Fibroblast of peridontal ligament (primary cell): Measurements from ENCODE around the gene NPL.

ENCODE experiments used
- DNase-seq: peaks from one replicate; pipeline ENCODE4 v3.0.0-alpha.2; 2010; ENCODE audit errors: extremely low read depth

The NPL gene, protein sequence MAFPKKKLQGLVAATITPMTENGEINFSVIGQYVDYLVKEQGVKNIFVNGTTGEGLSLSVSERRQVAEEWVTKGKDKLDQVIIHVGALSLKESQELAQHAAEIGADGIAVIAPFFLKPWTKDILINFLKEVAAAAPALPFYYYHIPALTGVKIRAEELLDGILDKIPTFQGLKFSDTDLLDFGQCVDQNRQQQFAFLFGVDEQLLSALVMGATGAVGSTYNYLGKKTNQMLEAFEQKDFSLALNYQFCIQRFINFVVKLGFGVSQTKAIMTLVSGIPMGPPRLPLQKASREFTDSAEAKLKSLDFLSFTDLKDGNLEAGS

DNA sequence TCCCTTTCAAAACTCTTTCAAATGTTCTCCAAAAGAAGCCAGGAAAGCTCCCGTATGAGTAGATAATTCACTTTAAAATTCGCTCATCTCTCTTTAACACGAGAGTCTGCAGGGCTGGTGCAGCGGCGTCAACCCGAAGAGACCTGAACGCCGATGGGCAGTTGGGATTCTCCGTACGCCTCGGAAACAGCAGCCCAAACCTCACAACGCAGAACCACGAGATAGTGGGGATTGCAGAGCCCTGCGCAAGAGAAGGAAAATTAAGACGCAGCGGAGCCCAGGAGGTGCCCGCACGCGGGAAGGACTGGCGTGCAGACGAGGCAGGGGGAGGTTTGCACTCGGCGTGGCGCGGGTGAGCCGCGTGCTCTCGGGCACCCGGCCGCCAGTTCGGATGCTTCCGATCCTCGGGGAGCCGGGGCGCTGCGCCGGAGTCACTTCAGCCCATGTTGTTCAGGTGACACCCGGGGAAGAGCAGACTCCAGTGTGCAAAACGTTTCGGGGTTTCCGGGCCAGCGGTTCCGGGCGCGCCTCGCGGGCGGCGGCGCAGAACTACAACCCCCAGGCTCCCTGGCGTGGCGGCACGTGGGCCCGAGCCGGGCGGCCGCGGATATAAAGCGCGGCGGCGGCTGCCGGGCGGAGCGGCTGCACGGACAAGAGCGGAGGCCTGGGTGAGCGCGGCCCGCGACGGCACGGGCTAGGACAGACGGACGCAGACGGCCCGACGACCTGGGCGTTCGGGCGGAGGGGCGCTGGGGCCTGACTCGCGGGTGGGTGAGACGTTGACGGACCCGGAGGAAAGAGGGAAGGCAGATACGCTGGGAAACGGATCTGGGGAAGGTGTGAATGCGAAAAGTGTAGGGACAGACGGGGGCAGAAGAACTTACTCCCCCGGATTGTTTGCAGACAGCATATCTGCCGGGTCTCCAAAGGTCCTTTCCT lies at the start of gene NPL:
NPL (plus strand) TSS at position 636 of the 939 bp plus-strand sequence. CDS start 4,599 bp downstream, outside the sequence.
- peak; percentile 63 for DNase-seq

DNA sequence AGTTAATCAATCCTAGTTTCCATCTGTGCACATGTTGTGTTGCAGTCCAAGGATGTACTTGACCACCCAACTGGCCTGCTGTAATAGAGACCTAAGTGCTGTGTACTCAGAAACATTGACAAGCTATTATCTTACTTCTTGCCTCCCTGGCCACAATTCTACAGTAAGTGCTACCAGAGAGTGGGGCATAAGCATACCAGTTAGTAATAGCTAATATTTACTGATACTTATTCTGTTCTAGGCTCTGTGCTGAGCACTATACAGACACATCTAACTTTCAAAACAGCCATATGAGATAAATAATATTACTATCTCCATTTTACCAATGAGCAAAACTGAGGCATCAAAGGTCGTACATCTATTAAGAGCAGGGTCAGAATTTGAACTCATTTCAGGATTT lies 49.5 kb upstream of the NPL start:
- no peak for DNase-seq

DNA sequence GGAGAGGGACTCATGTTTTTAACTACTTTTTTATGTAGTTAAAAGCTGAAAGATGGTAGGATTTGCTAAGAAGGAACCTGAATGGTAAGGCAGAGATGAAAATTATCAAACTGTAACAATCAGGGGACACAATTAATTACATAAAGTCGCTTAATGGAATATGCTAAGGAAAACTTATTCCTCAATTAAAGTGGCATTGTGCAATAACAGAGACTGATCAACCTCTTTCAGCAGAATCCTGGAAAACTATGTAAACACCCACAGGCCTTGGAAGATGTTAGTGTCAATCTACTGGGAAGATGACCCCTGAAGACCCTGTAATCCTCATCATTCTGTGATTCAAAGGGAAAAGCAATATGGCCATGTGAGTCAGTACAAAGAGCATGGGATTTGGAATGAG lies 46.8 kb upstream of the NPL start:
- no peak for DNase-seq

DNA sequence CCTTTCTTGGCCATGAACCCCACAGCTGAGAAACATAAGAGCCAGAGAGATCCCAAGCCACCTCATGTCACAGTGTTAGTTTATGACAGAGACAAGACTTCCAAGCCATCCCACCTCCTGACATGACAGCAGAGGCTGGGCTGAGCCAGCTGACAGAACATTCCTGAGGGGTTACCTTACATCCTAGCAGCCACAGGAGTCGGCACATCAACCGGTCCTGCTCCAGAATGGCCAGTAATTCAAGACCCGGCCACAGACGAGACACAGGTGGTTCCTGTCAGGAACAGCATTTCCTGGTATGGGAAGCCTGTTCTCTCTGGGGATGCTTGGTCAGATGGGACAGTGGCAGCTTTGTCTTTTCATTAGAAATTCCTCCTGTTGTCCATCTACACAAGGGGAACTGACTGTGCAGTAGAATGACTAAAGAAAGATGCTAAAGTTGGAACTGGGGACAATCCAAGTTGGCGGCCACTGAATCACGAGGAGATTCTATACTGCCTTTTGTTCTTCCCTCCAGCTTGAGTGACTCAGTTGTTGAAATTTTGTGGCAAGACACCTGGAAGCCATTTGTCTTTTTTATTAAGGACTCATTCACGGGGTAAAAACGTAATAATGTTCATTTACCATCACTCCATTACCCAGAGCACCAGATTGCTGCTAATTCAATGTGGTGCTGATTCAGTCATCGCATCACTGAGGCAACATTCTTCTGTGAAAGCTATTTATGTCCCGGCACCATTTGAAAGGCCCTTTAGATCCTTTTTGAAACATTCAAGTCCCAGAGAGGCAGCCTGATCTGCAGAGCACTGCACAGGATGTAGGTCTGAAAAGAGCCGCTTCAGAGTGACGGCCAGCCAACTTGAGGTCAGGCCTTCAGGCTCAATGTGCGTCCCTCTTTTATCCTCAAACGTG lies 37.2 kb upstream of the NPL start:
- DNase-seq = no peak

DNA sequence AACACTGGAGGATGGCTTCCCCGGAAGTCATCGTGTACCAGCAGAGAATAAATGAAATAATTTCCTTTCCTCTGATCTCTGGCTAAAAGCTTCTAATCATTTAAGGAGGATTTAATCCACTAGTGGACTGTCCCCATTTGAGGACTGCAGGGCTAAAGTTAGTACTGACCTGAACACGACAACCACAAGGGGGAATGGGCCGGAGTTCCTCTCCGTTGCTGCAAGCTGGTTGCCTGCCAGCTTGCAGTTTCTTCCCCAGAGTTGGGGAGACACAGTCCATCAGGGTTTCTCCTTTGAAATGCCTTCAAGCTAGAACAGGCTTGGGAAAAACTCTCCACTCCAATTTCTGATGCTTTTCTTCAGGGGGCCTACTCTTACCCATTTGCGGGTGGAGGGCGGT lies 35.5 kb upstream of the NPL start:
- DNase-seq = no peak

DNA sequence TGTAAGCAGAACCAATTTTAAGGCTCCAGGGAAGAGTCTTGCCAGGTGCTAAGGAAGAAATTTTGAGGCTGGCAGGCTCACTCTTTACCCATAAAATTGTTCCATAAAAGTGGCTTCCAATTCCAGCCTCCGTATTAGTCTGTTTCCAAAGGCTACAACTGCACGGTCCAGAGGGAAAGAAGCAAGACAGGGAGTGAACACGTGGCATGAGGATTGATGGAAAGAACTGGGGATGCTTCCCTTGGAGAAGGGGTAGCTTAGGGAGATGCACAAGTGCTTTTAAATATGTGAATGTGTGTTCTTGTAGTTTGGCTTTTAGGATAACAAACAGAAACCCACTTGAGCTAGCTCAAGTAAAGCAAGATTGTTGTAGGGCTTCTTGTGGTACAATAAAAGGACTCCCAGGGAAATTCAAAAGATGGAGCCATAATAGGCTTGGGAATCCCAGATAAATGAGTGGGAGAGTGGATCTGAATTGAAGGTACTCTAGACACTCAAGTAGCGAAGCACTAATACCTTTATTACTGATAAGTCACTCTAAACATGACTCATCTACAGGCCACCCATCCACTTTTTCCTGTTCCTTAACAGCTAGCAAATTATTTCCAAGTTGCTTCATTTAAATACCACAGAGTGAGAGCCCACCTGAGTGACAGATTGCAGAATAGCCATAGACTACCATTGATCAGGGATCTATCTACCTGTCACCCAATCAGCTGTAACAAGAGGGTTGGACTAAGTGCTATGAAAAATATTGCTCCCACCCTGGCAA lies 34.8 kb upstream of the NPL start:
- no peak for DNase-seq

DNA sequence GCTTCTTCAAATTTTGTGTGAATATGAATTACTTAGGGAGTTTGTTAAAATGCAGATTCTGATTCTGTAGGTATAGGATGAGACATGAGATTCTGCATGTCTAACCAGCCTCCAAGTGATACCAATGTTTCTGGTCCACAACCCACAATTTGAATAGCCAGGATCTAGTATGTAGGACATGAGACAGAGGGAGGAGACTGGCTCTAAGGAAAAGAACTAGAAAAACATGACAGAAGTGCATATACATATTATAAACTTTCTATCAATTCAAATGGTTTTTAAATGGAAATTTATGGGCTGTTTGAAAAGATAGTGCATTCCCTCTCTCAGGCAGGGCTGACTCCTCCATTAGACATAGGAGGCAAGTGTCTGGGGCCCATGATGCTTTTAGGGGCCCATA lies 33.9 kb upstream of the NPL start:
- DNase-seq = no peak

DNA sequence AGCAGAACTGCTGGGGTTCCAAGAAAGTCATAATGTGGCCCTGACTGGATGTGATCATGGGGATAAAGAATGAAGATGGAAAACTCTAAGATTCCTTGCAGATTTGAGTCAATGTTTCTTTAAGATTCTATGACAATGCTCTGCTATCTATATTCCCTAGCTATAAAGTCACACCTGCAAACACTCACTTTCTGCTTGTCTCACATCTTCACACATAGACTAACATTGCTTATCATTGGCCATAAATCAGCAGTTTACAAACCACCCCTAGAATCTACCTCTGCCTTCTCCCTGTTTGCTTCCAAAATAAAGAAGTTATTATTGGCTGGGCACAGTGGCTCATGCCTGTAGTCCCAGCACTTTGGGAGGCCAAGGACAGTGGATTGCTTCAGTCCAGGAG lies 33.1 kb upstream of the NPL start:
- no peak for DNase-seq

GRCh38 chr1:182761396-182762395 lies 27.9 kb upstream of the NPL start:
- DNase-seq = peak; percentile 39

DNA sequence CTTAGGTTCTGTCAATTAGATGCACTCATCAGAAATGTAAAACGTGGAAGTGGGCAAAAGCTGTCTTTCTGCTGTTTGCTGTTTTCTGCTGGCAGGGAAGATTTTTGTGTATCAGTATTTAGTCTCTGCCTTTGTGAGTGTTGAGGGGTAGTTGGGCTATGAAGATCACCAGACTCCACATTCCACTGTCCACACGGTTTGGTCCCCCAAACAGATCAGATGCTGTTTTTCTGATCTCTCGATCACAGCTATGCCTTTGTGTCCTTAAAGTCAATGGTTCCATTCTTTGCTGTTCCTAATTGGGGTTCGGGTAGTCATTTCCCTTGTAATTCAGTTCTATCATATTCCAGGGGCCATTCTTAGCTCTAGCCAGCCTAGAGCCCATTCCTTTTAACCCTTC lies 27.0 kb upstream of the NPL start:
- no peak for DNase-seq

DNA sequence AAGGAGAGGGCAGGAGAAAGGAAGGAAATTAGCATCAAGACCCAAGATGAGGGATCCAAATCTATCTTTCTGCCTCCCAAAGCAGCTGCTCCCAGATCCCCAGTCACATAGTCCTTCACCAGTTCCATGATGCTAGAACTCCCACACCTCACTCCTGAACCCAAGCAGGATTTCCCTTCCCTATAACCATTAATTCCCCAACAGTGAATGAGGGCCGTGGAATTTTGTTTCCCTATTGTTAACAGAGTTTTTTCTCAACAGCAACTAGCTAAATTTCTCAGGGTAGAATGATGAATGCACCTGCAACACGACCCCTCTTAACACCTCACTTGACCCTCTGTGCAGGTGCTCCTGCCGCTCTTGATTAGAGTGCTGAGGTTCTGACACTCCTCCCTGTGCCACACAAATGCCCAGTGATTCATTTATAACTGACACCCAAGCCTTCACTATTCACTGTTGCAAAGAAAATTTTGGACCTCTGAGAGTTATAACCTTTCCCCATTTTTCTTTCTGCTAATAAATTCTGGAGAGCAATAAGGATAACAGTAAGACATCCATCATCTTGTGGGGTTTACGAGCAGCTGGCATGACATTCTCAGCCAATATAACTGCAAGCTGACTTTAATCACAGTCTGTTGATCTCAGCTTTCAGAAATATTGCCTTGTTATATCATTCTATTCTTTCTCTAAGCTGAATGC lies 25.4 kb upstream of the NPL start:
- no peak for DNase-seq

GRCh38 chr1:182765391-182765790 lies 24.2 kb upstream of the NPL start:
- peak; percentile 65 for DNase-seq

DNA sequence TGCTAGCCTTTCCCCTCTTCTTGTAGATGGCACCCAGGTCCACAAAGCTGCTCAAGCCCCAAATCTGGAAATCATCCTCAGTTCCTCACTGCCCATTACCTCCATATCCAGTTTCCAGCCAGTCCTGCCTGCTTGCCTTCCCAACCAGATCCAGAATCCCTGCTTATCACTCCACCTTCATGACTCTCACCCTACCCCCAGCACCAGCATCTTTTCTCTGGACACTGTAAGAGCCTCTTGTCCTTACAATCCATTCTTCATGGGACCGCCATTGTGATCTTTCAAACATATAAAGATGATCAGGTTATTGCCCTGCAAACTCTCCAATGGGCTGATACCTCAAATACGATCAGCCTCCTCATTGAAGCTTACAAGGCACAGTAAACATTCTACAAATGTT lies 23.5 kb upstream of the NPL start:
- no peak for DNase-seq

- DNase-seq = no peak
Observed at GRCh38 chr1:182766881-182767645, 22.5 kb upstream of the NPL start.

GRCh38 chr1:182768963-182769362 lies 20.6 kb upstream of the NPL start:
- DNase-seq = no peak

DNA sequence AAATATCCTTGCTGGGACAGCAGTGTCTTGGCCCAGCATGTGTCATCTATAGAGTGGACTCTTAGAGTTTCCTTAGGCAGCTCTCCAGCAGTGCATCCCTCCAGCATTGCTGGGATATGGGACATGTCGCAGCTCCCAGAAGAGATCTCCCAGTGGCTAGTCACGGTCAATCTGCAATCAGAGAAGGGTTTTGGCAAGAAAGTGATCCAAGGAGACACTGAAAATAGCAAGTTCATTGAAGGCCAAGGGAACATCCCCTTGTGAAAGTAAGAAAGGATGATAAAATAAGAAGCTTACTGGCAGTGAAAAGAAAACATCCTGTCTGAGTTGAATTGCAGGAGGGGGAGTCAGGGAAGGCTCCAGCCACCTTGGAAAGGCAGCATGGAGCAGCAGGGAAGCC lies 19.3 kb upstream of the NPL start:
- DNase-seq = no peak

GRCh38 chr1:182771187-182771984 lies 18.2 kb upstream of the NPL start:
- DNase-seq = no peak

DNA sequence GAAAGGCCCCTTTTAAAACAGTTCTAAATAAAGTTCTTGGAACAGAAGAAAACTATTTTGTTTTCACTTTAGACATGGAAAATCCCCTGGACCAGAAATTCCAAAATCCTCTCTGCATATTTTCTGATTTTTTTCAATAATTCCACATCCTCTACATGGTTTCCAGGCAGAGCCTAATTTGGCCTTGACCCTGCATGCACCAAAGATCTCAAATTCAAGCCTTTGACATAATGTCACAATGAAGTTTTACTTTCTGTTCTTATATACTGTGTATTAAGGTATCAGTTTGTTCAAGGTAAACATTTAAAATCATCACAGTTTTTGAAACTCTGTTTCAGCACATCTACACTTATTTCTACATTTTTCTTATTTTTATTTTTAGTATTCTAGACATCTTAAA lies 12.2 kb upstream of the NPL start:
- no peak for DNase-seq
